Left kidney (tissue), 2 donors: Measurements from ENCODE around the gene U2AF1L4. TPM values are rescaled to one million over a fixed set of nuclear protein-coding genes. Genes with fewer than 3 reads are reported as not detected.

ENCODE experiments used
- DNase-seq: peaks from one replicate; pipeline ENCODE4 v3.0.0-alpha.2; 2013
- polyA plus RNA-seq: library from polyadenylated mRNA; unstranded; fragments of 120-200 nt; gene quantifications from one replicate; pipeline ENCODE4 v1.2.1, GENCODE V29; 2013; ENCODE audit not compliant: insufficient read length

U2AF1L4 gene
- polyA plus RNA-seq, 1 donor: 19.0 TPM

DNA sequence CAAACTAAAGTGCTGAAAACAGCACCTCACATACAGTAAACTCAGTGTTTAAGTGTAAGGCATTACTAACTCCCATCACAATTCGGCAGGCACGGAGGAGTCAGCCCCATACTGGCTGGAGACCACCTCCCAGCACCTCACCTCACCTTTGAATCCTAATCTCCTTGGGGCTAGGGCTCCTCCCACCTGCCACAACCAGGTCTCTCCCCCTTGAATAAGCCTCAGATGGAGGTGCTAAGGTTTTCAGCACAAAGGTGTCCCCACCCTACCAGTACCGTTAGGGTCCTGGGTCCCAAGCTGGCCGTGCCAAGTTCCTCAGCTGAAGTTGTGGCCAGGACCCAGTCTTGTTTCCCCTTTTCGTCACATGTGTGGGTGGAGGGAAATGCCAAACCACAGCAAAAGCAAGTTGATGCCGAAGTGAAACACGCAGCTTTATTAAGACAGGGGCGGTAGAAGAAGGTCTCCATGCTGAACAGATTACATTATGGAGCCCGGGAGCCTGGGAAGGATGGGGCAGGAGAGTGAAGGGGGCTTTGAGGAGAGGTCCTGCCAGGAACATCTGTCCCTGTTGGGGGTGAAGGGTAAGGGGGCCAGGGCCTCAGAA lies 3.0 kb downstream of the U2AF1L4 start, which contains the start of gene IGFLR1:
Gene IGFLR1, minus strand, starts transcription at position 332 of the 604 bp plus-strand sequence. CDS start 1,272 bp downstream, outside the sequence.
- no peak for DNase-seq

- no peak for DNase-seq
Observed at GRCh38 chr19:35741203-35741515, 4.1 kb downstream of the U2AF1L4 start.

DNA sequence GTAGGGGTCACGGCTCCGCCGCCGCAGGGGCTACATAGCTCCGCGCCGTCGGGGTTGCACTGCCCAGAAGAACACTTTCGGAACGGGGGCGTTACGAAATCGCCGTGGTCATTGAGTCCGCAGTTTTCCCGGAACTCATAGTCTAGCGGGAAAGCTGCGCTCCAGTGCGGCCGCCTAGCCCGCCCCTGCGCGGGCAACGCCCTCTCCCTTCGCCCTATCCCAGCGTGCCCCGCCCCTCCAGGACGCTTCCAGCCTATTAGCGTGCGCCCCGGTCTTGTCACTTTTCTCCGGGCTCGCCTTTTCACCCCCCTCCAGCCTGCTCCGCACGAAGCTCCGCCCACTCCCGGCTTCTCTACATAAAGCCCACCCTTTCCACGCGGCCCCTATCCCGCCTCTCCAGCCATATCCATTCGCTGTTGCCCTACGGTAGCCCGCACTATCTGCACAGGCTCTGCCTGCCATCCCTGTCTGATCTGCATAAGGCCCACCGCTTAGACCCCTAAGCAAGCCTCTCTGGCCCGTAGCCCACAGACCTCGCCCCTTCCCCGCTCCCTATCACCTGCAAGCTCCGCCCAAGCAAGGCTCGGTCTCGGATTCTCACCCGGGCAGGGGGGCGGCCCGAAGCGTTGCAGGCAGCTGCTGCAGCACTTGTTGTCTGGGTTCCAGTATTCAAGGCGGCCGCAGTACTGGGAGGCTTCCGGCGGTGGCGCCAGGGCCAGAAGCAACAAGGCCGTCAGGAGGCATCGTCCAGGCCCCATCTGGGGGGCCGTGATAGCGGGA lies 4.6 kb downstream of the U2AF1L4 start:
- peak; percentile 97 for DNase-seq

- no peak for DNase-seq
Observed at GRCh38 chr19:35740108-35740422, 5.2 kb downstream of the U2AF1L4 start.

DNA sequence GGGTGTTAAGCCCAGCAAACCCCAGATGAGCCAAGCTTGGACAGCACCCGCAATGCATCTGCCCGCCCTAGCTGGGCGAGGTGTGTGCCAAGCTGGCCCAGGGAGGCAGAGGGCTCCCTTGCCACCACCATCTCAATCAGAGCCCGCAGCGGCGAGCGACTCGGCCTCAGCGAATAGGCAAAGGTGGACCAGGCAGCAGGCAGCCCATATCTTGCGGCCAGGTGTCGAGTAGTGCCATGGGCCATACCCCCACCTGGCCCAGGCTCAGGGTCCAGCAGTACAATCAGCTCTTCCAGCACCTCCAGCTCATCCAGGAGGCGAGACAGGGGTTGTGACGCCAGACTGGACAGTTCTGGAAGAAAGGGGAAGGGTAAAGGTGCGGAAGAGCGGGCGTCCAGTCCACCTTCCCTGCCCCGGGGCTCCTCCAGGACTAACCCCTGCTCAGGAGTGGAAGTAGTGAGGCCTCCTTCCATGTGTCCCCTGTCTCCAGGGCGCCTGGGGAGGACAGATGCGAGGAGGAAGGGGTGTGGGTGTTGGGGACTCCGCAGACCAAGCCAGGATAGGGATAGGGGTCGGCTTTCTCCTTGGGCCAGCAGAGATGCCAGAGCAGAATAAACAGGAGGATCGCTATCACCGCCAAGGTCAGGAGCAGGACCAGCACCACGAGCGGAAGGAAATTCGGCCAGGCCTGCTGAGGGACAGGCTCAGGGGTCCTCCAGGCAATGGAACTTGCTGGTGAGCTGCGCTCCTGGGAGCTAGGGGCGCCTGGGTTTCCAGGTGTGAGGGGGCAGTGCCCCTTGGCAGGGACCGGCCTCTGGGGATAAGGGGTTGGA lies 5.7 kb downstream of the U2AF1L4 start:
- DNase-seq: no peak

DNA sequence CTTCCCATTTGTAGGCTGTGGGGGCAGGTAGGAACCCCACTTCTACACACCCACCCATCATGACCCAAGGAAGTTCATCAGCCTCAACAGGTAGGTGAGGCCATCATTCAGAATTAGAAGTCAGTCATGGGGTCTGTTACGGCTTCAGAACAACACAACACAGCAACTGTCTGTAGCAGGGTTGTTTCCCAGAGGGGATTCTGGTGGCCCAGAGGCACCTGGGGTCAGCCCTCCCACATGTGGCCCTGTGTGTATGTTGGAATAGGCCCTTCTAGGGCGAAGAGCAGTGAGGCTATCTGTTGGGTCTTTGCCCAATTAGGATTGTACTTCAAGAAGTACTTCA lies 6.4 kb downstream of the U2AF1L4 start:
- no peak for DNase-seq

GRCh38 chr19:35738021-35738886 lies 7.0 kb downstream of the U2AF1L4 start:
- DNase-seq: no peak

DNA sequence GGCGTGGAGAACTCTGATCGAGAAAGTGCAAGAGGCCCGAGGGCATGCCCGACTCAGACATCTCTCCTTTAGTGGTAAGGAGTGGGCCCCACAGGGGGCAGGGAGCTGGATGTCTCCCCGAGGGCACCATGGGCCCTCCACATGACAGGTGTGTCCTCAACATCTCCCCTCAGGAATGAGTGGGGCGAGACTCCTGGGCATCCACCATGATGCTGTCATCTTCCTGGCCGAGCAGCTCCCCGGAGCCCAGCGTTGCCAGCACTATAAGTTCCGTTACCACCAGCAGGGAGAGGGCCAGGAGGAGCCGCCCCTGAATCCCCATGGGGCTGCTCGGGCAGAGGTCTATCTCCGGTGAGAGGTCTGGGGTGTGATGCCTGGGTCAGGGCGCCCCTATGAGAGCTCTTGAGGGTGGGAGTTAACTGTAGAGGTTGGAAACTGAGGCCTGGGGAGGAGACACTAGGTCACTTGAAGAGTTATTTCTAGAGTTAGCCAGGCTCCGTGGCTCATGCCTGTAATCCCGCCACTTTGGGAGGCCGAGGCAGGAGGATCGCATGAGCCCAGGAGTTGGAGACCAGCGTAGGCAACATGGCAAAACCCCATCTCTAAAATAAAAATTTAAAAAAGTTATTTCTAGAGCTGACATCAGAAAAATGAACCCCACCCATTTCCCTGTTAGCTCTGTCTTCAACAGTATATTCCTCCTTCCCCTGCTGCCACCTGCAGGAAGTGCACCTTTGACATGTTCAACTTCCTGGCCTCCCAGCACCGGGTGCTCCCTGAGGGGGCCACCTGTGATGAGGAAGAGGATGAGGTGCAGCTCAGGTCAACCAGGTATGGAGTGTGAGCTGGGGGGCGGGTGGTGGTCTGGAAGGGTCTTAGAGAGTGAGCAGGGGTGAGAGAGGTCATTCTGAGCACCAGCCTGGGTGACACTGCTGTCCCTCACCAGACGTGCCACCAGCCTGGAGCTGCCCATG lies 8.0 kb downstream of the U2AF1L4 start:
- DNase-seq: no peak

GRCh38 chr19:35734889-35735288 lies 10.3 kb downstream of the U2AF1L4 start:
- DNase-seq: no peak

DNA sequence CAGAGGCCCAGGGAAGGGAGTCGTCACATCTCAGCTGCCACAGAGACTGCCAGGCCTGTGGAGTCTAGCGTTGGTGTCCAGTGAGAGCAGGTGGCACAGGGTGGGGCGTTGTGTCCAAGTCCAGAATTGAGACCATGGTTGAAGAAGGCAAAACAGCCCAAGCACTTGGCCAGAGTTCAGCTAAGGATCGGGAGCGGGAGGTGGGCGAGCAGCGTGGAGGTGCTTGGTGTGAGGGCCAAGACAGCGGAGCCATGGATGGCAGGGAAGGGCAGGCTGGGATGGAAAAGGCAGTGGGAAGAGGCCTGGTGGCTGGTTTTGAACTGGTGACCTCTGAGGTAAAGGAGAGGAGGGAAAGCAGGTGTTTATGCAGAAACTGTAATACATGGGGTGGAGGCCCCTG lies 10.9 kb downstream of the U2AF1L4 start:
- no peak for DNase-seq

GRCh38 chr19:35733180-35734125 lies 11.8 kb downstream of the U2AF1L4 start:
- DNase-seq: no peak

GRCh38 chr19:35732540-35733179 lies 12.6 kb downstream of the U2AF1L4 start:
- no peak for DNase-seq

DNA sequence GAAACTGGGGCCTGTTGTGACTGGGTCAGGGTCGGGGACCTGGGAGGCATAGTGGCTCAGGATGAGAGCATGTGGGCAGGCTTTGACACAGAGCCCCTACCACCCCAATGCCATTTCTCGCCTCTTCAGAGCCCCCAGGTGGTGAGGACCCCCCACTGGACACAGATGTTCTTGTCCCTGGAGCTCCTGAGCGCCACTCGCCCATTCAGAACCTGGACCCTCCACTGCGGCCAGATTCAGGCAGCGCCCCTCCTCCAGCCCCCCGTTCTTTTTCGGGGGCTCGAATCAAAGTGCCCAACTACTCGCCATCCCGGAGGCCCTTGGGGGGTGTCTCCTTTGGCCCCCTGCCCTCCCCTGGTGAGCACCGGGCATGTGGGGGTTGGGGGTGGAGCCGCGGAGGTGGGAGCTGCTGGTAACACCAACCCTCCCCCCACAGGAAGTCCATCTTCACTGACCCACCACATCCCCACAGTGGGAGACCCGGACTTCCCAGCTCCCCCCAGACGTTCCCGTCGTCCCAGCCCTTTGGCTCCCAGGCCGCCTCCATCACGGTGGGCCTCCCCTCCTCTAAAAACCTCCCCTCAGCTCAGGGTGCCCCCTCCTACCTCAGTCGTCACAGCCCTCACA lies 13.3 kb downstream of the U2AF1L4 start:
- DNase-seq: no peak

DNA sequence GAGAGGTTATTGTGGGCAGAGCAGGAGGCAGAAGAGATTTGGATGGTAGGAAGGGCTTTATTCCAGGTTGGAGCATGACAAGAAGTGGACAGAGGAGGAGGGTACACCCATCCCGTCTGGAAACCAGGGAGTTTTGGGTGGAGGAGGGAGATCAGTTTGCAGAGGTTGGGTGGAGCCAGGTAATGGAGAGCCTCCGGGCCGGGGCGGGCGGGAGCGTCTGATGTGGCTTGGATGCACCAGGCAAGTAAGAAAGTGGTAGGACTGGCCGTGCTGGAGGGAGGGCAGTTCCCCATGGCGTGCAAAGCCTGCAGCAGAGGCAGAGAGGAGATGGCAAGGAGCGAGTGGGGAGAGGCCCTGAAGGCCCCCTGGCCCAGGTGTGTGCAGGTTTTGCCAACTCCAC lies 13.9 kb downstream of the U2AF1L4 start:
- no peak for DNase-seq

DNA sequence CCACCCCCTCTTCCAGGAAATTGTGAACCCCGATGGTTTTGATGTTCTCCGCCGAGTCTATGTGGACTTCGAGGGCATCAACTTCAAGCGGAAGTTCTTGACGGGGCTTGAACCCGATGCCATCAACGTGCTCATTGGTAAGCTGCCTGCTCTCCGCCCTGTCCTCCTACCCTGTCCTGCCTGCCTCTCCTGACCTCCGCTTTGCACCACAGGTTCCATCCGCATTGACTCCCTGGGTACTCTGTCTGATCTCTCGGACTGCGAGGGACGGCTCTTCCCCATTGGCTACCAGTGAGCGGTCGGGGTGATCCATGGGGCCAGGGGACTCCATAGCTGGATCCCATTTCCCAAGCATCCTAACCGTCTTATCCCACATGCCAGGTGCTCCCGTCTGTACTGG lies 14.9 kb downstream of the U2AF1L4 start:
- DNase-seq: no peak

GRCh38 chr19:35729763-35730162 lies 15.5 kb downstream of the U2AF1L4 start:
- DNase-seq: no peak

DNA sequence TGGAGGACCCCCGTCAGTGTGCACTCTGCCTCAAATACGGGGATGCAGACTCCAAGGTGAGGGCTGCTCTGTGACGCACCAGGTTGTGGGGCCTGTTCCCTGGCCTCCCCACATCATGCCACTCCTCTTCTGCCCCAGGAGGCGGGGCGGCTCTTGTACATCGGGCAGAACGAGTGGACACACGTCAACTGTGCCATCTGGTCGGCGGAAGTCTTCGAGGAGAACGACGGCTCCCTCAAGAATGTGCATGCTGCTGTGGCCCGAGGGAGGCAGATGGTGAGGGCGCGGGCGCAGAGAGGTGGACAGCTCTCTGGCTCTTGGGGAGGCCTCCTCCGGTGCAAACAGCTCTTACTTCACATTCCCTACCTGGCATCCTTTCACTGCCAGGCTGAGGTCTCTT lies 16.2 kb downstream of the U2AF1L4 start:
- no peak for DNase-seq

DNA sequence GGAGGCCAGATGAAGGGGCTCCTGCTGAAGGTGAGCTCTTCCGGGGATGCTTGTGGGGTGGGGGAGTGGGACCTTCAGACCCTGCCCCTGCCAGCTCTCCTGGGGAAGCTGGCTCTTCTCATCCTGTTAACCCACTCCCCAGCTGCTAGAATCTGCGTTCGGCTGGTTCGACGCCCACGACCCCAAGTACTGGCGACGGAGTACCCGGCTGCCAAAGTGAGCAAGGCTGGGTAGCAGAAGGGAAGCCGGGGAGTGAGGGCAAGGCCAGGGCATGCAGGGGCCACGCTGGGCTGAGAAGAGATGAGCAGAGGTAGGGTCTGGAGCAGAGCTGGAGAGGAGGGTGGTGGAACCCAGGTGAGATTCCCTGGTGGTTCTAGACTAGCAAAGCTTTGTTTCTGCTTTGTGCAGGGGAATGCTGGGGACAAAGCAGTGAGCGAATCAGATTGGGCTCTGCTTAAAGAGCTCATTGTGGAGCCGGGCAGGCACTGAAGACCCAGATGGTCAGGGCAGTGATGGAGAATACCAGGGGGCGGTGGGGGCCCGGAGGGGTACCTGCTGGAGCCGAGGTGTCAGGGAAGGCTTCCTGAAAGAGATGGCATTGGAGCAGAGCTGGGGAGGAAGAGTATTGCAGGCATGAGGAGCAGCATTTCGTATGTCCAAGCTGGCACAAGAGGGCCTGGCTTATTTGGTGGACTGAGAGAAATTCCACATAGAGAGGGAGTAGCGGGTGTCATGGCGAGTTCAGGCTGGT lies 17.1 kb downstream of the U2AF1L4 start:
- DNase-seq: no peak
